SU-DHL-6 (cell line): Measurements from ENCODE around the gene PRDM5.

Experiments
- H2AFZ ChIP-seq: fragments of 200-600 bp; sonication (generic); 2 replicates; pipeline ENCODE4 v1.6.1; 2014; ENCODE audit warnings: low read depth, mild to moderate bottlenecking, moderate library complexity, mixed read lengths, antibody characterized with exemption, low read length; ENCODE audit not compliant: severe bottlenecking
- H3F3A ChIP-seq: fragments of 200-600 bp; shearing (Covaris generic); 2 replicates; pipeline ENCODE4 v1.6.0; 2016; ENCODE audit warnings: antibody characterized with exemption, mild to moderate bottlenecking; ENCODE audit not compliant: insufficient read depth
- H3K27ac ChIP-seq: fragments of 200-600 bp; sonication (generic); 2 replicates; pipeline ENCODE4 v1.5.1; 2016; ENCODE audit warnings: low read depth, mild to moderate bottlenecking, low read length, moderate library complexity, mixed read lengths
- H3K27me3 ChIP-seq: fragments of 200-600 bp; sonication (generic), shearing (Covaris generic); 2 replicates; pipeline ENCODE4 v1.6.0; 2014; ENCODE audit warnings: mild to moderate bottlenecking, low read length
- H3K36me3 ChIP-seq: fragments of 200-600 bp; sonication (generic); 2 replicates; pipeline ENCODE4 v1.6.1; 2014; ENCODE audit warnings: mild to moderate bottlenecking, low read length, mixed read lengths
- H3K4me2 ChIP-seq: fragments of 300-600, 200-600 bp; shearing (Covaris generic), sonication (generic); 2 replicates; pipeline ENCODE4 v1.6.0; 2014; ENCODE audit warnings: low read length, low read depth, mild to moderate bottlenecking; ENCODE audit not compliant: poor library complexity, severe bottlenecking
- H3K4me3 ChIP-seq: fragments of 200-600 bp; sonication (generic); 2 replicates; pipeline ENCODE4 v1.5.1; 2014; ENCODE audit warnings: antibody characterized with exemption, low read length, mild to moderate bottlenecking, mixed read lengths; ENCODE audit not compliant: insufficient read depth, poor library complexity, severe bottlenecking
- H3K79me2 ChIP-seq: fragments of 200-600 bp; sonication (generic); 2 replicates; pipeline ENCODE4 v1.6.1; 2014; ENCODE audit warnings: mild to moderate bottlenecking, low read length, moderate library complexity; ENCODE audit not compliant: insufficient read depth
- H3K9ac ChIP-seq: fragments of 200-600 bp; sonication (generic); 2 replicates; pipeline ENCODE4 v1.7.0; 2014; ENCODE audit warnings: mild to moderate bottlenecking, low read length
- H3K9me2 ChIP-seq: fragments of 200-600 bp; sonication (generic); replicated peaks from 2 replicates; pipeline ENCODE4 v1.6.1; 2014; ENCODE audit warnings: low read length; ENCODE audit not compliant: insufficient read depth
- H3K9me3 ChIP-seq: fragments of 200-600 bp; sonication (generic); 2 replicates; pipeline ENCODE4 v1.6.1; 2014; ENCODE audit warnings: low read length, mixed read lengths; ENCODE audit not compliant: insufficient read depth
- H4K20me1 ChIP-seq: fragments of 200-600 bp; sonication (generic); 2 replicates; pipeline ENCODE4 v1.6.1; 2014; ENCODE audit warnings: low read depth, mild to moderate bottlenecking, antibody characterized with exemption, low read length, moderate library complexity, mixed read lengths
- EZH2phosphoT487 ChIP-seq: fragments of 200-600 bp; sonication (generic), shearing (Covaris generic); conservative IDR thresholded peaks from 2 replicates; pipeline ENCODE4 v1.6.1; 2018; ENCODE audit warnings: mild to moderate bottlenecking, antibody characterized with exemption, low read length, moderate library complexity, mixed read lengths
- TF ChIP-seq, protein P1 (sequence below): fragments of 200-600 bp; sonication (generic); IDR thresholded peaks from one replicate; pipeline ENCODE4 v1.5.1; 2017; ENCODE audit warnings: antibody characterized with exemption, mild to moderate bottlenecking, low read length, moderate library complexity; ENCODE audit not compliant: insufficient read depth, poor library complexity, severe bottlenecking

PRDM5 gene

GRCh38 chr4:120922381-120923206 is at the start of gene PRDM5:
Gene PRDM5 (minus strand): TSS chr4:120922726. CDS start chr4:120922608, 118 bp downstream.
- no peaks in the 10 kb centered on the region for H3K27me3 ChIP-seq
- H3K9ac ChIP-seq, result no peak within 1 kb of the TSS
- H3K36me3 ChIP-seq, result no peaks in the 10 kb centered on the region
- no peaks in the 10 kb centered on the region for H3K79me2 ChIP-seq
- no peaks in the 10 kb centered on the region for H3K9me2 ChIP-seq
- H2AFZ ChIP-seq, result no peak within 1 kb of the TSS
- no peak within 1 kb of the TSS for H3K4me3 ChIP-seq
- H3K27ac ChIP-seq, result no peak within 1 kb of the TSS
- TF ChIP-seq, protein P1, sequence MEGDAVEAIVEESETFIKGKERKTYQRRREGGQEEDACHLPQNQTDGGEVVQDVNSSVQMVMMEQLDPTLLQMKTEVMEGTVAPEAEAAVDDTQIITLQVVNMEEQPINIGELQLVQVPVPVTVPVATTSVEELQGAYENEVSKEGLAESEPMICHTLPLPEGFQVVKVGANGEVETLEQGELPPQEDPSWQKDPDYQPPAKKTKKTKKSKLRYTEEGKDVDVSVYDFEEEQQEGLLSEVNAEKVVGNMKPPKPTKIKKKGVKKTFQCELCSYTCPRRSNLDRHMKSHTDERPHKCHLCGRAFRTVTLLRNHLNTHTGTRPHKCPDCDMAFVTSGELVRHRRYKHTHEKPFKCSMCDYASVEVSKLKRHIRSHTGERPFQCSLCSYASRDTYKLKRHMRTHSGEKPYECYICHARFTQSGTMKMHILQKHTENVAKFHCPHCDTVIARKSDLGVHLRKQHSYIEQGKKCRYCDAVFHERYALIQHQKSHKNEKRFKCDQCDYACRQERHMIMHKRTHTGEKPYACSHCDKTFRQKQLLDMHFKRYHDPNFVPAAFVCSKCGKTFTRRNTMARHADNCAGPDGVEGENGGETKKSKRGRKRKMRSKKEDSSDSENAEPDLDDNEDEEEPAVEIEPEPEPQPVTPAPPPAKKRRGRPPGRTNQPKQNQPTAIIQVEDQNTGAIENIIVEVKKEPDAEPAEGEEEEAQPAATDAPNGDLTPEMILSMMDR, result no peak
- no peak for TF ChIP-seq EZH2phosphoT487
- no peak within 1 kb of the TSS for H3K4me2 ChIP-seq
- no peaks in the 10 kb centered on the region for H3F3A ChIP-seq
- H4K20me1 ChIP-seq, result no peaks in the 10 kb centered on the region
- no peaks in the 10 kb centered on the region for H3K9me3 ChIP-seq

GRCh38 chr4:120971884-120972283 is 49.4 kb upstream of the PRDM5 start:
- Histone ChIP-seq H3F3A (no peaks in the 10 kb centered on the region), H3K4me2 (no peak overlapping the region), H3K79me2 (no peaks in the 10 kb centered on the region), H3K27me3 (no peaks in the 10 kb centered on the region), H4K20me1 (no peaks in the 10 kb centered on the region), H3K4me3 (no peak overlapping the region), H3K36me3 (no peaks in the 10 kb centered on the region), H2AFZ (no peak overlapping the region), H3K9me3 (no peaks in the 10 kb centered on the region), H3K9me2 (no peaks in the 10 kb centered on the region), H3K9ac (no peak overlapping the region), H3K27ac (no peak overlapping the region)
- TF ChIP-seq, protein P1, result no peak
- no peak for TF ChIP-seq EZH2phosphoT487

GRCh38 chr4:120965938-120966337 is 43.4 kb upstream of the PRDM5 start:
- no peak overlapping the region for H3K4me2 ChIP-seq
- no peak overlapping the region for H3K4me3 ChIP-seq
- H3K9ac ChIP-seq, result no peak overlapping the region
- H2AFZ ChIP-seq, result no peak overlapping the region
- H4K20me1 ChIP-seq, result no peaks in the 10 kb centered on the region
- no peaks in the 10 kb centered on the region for H3K27me3 ChIP-seq
- no peaks in the 10 kb centered on the region for H3K79me2 ChIP-seq
- H3K36me3 ChIP-seq, result no peaks in the 10 kb centered on the region
- no peak overlapping the region for H3K27ac ChIP-seq
- H3K9me2 ChIP-seq, result no peaks in the 10 kb centered on the region
- no peaks in the 10 kb centered on the region for H3K9me3 ChIP-seq
- TF ChIP-seq EZH2phosphoT487, result no peak
- TF ChIP-seq, protein P1, result no peak
- H3F3A ChIP-seq, result no peaks in the 10 kb centered on the region
